Neuronal stem cell (in vitro differentiated cells): Measurements from ENCODE around the gene ACER1.

ENCODE experiments used
- DNase-seq: peaks from one replicate; pipeline ENCODE4 v3.0.0-alpha.2; 2013; ENCODE audit warnings: low spot score
- H2AFZ ChIP-seq: one replicate; pipeline ENCODE4 v1.6.1; 2013; ENCODE audit warnings: mild to moderate bottlenecking, low read length, inconsistent platforms
- H2AK5ac ChIP-seq: 2 replicates; pipeline ENCODE4 v1.6.1; 2013; ENCODE audit warnings: low read depth, mild to moderate bottlenecking, inconsistent platforms, low read length, moderate library complexity, mixed read lengths
- H2BK120ac ChIP-seq: 2 replicates; pipeline ENCODE4 v1.6.1; 2013; ENCODE audit warnings: low read depth, mild to moderate bottlenecking, inconsistent platforms, low read length, moderate library complexity, mixed read lengths
- H2BK12ac ChIP-seq: one replicate; pipeline ENCODE4 v1.6.1; 2013; ENCODE audit warnings: low read length, inconsistent platforms
- H2BK15ac ChIP-seq: 2 replicates; pipeline ENCODE4 v1.6.1; 2013; ENCODE audit warnings: mild to moderate bottlenecking, low read length, inconsistent platforms, mixed read lengths
- H2BK5ac ChIP-seq: one replicate; pipeline ENCODE4 v1.6.1; 2013; ENCODE audit warnings: inconsistent platforms, mild to moderate bottlenecking, low read length, moderate library complexity
- H3K14ac ChIP-seq: one replicate; pipeline ENCODE4 v1.6.1; 2013; ENCODE audit warnings: low read length, inconsistent platforms
- H3K18ac ChIP-seq: 2 replicates; pipeline ENCODE4 v1.6.1; 2013; ENCODE audit warnings: low read length, inconsistent platforms
- H3K23ac ChIP-seq: 2 replicates; pipeline ENCODE4 v1.6.1; 2013; ENCODE audit warnings: low read depth, mild to moderate bottlenecking, mixed read lengths, low read length, inconsistent platforms; ENCODE audit not compliant: poor library complexity
- H3K27ac ChIP-seq: replicated peaks from 3 replicates; pipeline ENCODE4 v1.5.1; 2013; ENCODE audit warnings: low read length, inconsistent platforms
- H3K27me3 ChIP-seq, 3 experiments: 2 replicates each; pipeline ENCODE4 v1.6.1; 2013; ENCODE audit warnings: low read length in 3 of 3, mild to moderate bottlenecking in 2 of 3, inconsistent platforms in 1 of 3, low read depth in 1 of 3, mixed read lengths in 1 of 3, moderate library complexity in 1 of 3; ENCODE audit not compliant: control insufficient read depth in 3 of 3, insufficient read depth in 3 of 3
- H3K36me3 ChIP-seq, 2 donors: replicated peaks in 1 of 2; 2 replicates each; pipeline ENCODE4 v1.6.1; 2013; ENCODE audit warnings: low read length in 2 of 2; ENCODE audit not compliant: control insufficient read depth in 2 of 2, insufficient read depth in 2 of 2
- H3K4ac ChIP-seq: 2 replicates; pipeline ENCODE4 v1.6.1; 2013; ENCODE audit warnings: inconsistent platforms, mild to moderate bottlenecking, low read length, moderate library complexity
- H3K4me1 ChIP-seq, 2 donors: 1 replicate in 1 of 2; 2 replicates in 1 of 2; pipeline ENCODE4 v1.6.1; 2013; ENCODE audit warnings: low read length in 2 of 2, low read depth in 1 of 2; ENCODE audit not compliant: control insufficient read depth in 2 of 2, insufficient read depth in 1 of 2
- H3K4me2 ChIP-seq: one replicate; pipeline ENCODE4 v1.6.1; 2013; ENCODE audit warnings: mild to moderate bottlenecking, low read length, inconsistent platforms; ENCODE audit not compliant: insufficient read depth, poor library complexity, severe bottlenecking
- H3K4me3 ChIP-seq, 2 donors: 2 replicates each; pipeline ENCODE4 v1.5.1; 2013; ENCODE audit warnings: low read length in 2 of 2, mild to moderate bottlenecking in 2 of 2, inconsistent platforms in 1 of 2, moderate library complexity in 1 of 2
- H3K79me1 ChIP-seq: one replicate; pipeline ENCODE4 v1.6.1; 2013; ENCODE audit warnings: low read depth, mild to moderate bottlenecking, inconsistent platforms, low read length, moderate library complexity
- H3K9ac ChIP-seq: one replicate; pipeline ENCODE4 v1.6.1; 2013; ENCODE audit warnings: mild to moderate bottlenecking, low read depth, low read length, inconsistent platforms; ENCODE audit not compliant: poor library complexity
- H3K9me3 ChIP-seq, 2 donors: replicated peaks in 1 of 2; 2 replicates each; pipeline versions ENCODE3 to v1.6.1; 2013; ENCODE audit warnings: low read length in 2 of 2, mild to moderate bottlenecking in 2 of 2, inconsistent platforms in 1 of 2, low read depth in 1 of 2, mixed read lengths in 1 of 2, moderate library complexity in 1 of 2; ENCODE audit not compliant: control insufficient read depth in 2 of 2, insufficient read depth in 1 of 2
- H4K8ac ChIP-seq: one replicate; pipeline ENCODE4 v1.6.1; 2013; ENCODE audit warnings: low read depth, mild to moderate bottlenecking, inconsistent platforms, low read length, moderate library complexity
- H4K91ac ChIP-seq: one replicate; pipeline ENCODE4 v1.6.1; 2013; ENCODE audit warnings: low read length, low read depth, mild to moderate bottlenecking, inconsistent platforms; ENCODE audit not compliant: poor library complexity
- WGBS, 2 donors: extraction: QIAGEN DNeasy Blood & Tissue Kit; methylation state at CpG; one replicate each; pipeline ENCODE4 v1.1.7; 2013; ENCODE audit warnings: missing lambda C conversion rate in 2 of 2, mixed read lengths in 1 of 2; ENCODE audit not compliant: insufficient read length in 2 of 2, insufficient replicate concordance in 1 of 2; ENCODE audit errors: extremely low coverage in 2 of 2; 5-methylcytosine and 5-hydroxymethylcytosine counted together

ACER1 gene

GRCh38 chr19:6372594-6373095, 39.2 kb upstream of the ACER1 start, which contains the start of gene ALKBH7:
TSS of gene ALKBH7 (plus strand) at chr19:6372794. CDS start at chr19:6372821, 27 bp downstream.
- H3K27me3 ChIP-seq, result no peaks in the 10 kb centered on the region
- no peaks in the 10 kb centered on the region for H3K9me3 ChIP-seq
- H3K4ac ChIP-seq, result peak within 1 kb of the TSS; percentile 97
- peak within 1 kb of the TSS; percentile 89 for H2BK15ac ChIP-seq
- peak within 1 kb of the TSS; percentile 76 to 96 for H3K4me3 ChIP-seq
- H2BK5ac ChIP-seq, result peak within 1 kb of the TSS; percentile 100
- peak within 1 kb of the TSS; percentile 72 for H4K8ac ChIP-seq
- DNase-seq, result peak; percentile 98
- peak within 1 kb of the TSS; percentile 99 for H3K27ac ChIP-seq
- no peak within 1 kb of the TSS for H4K91ac ChIP-seq
- peak within 1 kb of the TSS; percentile 99 for H3K23ac ChIP-seq
- WGBS, 2 donors, result no CpG with 5 or more reads among the region's 47 CpGs
- H3K18ac ChIP-seq, result peak within 1 kb of the TSS; percentile 99
- peak within 1 kb of the TSS; percentile 92 for H2AK5ac ChIP-seq
- H2BK12ac ChIP-seq, result no peak within 1 kb of the TSS
- peak within 1 kb of the TSS; percentile 69 for H3K4me2 ChIP-seq
- peaks cover 22 to 26% of the 10 kb centered on the region in 2 donors for H3K36me3 ChIP-seq
- H2BK120ac ChIP-seq, result no peak within 1 kb of the TSS
- H2AFZ ChIP-seq, result peak within 1 kb of the TSS; percentile 97
- H3K4me1 ChIP-seq, result peaks cover 8% of the 10 kb centered on the region in 2 donors
- H3K9ac ChIP-seq, result peak within 1 kb of the TSS; percentile 99
- peak within 1 kb of the TSS; percentile 8 for H3K14ac ChIP-seq
- H3K79me1 ChIP-seq, result peaks cover 14% of the 10 kb centered on the region

DNA sequence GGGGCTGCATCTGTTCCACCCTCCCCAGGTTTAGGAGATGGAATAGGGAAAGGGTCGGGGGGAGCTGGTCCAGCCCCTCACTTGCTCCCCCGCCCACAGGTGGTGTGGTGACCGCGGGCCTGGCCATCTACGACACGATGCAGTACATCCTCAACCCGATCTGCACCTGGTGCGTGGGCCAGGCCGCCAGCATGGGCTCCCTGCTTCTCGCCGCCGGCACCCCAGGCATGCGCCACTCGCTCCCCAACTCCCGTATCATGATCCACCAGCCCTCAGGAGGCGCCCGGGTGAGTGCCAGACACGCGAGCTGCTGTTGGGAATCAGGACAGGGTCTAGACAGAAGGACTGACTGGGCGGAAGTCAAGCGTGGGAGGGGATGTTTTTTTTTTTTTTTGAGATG, 30.9 kb upstream of the ACER1 start:
- H2BK12ac ChIP-seq, result no peak overlapping the region
- no peak overlapping the region for H4K8ac ChIP-seq
- no peak overlapping the region for H4K91ac ChIP-seq
- no peak overlapping the region for H2BK120ac ChIP-seq
- H2AK5ac ChIP-seq, result no peak overlapping the region
- no peak overlapping the region for H2BK5ac ChIP-seq
- no peak overlapping the region for H2BK15ac ChIP-seq
- H3K36me3 ChIP-seq, result peaks cover 25 to 57% of the 10 kb centered on the region in 2 donors
- no peak overlapping the region for H3K4me2 ChIP-seq
- H3K23ac ChIP-seq, result no peak overlapping the region
- H3K4ac ChIP-seq, result no peak overlapping the region
- H3K14ac ChIP-seq, result no peak overlapping the region
- no peak overlapping the region for H3K27ac ChIP-seq
- H3K9ac ChIP-seq, result peak overlapping the region; percentile 3
- no peak overlapping the region for H2AFZ ChIP-seq
- H3K4me3 ChIP-seq, result peak overlapping the region in 1 of 2 donors; percentile 54
- no CpG with 5 or more reads among the region's 21 CpGs for WGBS, 2 donors
- DNase-seq, result no peak
- H3K4me1 ChIP-seq, result peaks cover 3 to 5% of the 10 kb centered on the region in 2 donors
- no peak overlapping the region for H3K18ac ChIP-seq
- no peaks in the 10 kb centered on the region for H3K27me3 ChIP-seq
- no peaks in the 10 kb centered on the region for H3K9me3 ChIP-seq
- H3K79me1 ChIP-seq, result peaks cover 4% of the 10 kb centered on the region

- H3K4me1 ChIP-seq, result peaks cover 3 to 5% of the 10 kb centered on the region in 2 donors
- no peak overlapping the region for H3K18ac ChIP-seq
- H3K9ac ChIP-seq, result peak overlapping the region; percentile 88
- H2AK5ac ChIP-seq, result peak overlapping the region; percentile 20
- H3K23ac ChIP-seq, result no peak overlapping the region
- no peaks in the 10 kb centered on the region for H3K9me3 ChIP-seq
- H2BK12ac ChIP-seq, result no peak overlapping the region
- H2BK5ac ChIP-seq, result no peak overlapping the region
- no peak overlapping the region for H3K27ac ChIP-seq
- peaks cover 4% of the 10 kb centered on the region for H3K79me1 ChIP-seq
- no peak overlapping the region for H3K4ac ChIP-seq
- peak overlapping the region; percentile 98 for H2AFZ ChIP-seq
- H3K27me3 ChIP-seq, result no peaks in the 10 kb centered on the region
- no CpG with 5 or more reads among the region's 11 CpGs for WGBS, 2 donors
- DNase-seq, result no peak
- H2BK120ac ChIP-seq, result no peak overlapping the region
- no peak overlapping the region for H4K8ac ChIP-seq
- H4K91ac ChIP-seq, result no peak overlapping the region
- peaks cover 15 to 38% of the 10 kb centered on the region in 2 donors for H3K36me3 ChIP-seq
- H3K14ac ChIP-seq, result no peak overlapping the region
- H3K4me3 ChIP-seq, result peak overlapping the region; percentile 96 to 100
- peak overlapping the region; percentile 62 for H3K4me2 ChIP-seq
- no peak overlapping the region for H2BK15ac ChIP-seq
Observed at GRCh38 chr19:6362351-6362801, 29.0 kb upstream of the ACER1 start.

GRCh38 chr19:6362027-6362350, 28.6 kb upstream of the ACER1 start:
- Histone ChIP-seq H3K4me1 (peaks cover 3 to 5% of the 10 kb centered on the region in 2 donors), H3K18ac (peak overlapping the region; percentile 99), H3K4me2 (peak overlapping the region; percentile 62), H2AK5ac (peak overlapping the region; percentile 20), H3K4me3 (peak overlapping the region; percentile 96 to 100), H3K9ac (peak overlapping the region; percentile 92), H3K79me1 (peaks cover 4% of the 10 kb centered on the region), H3K4ac (no peak overlapping the region), H3K27me3 (no peaks in the 10 kb centered on the region), H4K91ac (no peak overlapping the region), H2BK15ac (no peak overlapping the region), H2BK12ac (no peak overlapping the region), H3K27ac (no peak overlapping the region), H3K9me3 (no peaks in the 10 kb centered on the region), H3K14ac (no peak overlapping the region), H2BK120ac (no peak overlapping the region), H2AFZ (peak overlapping the region; percentile 98), H2BK5ac (peak overlapping the region; percentile 75), H3K36me3 (peaks cover 15 to 34% of the 10 kb centered on the region in 2 donors), H4K8ac (no peak overlapping the region), H3K23ac (peak overlapping the region; percentile 91)
- WGBS, 2 donors, result no CpG with 5 or more reads among the region's 7 CpGs
- no peak for DNase-seq
